Endothelial cell of umbilical vein (primary cell): Measurements from ENCODE around the gene MRPL27.

Source experiments
- EZH2 ChIP-seq: IDR thresholded peaks from 2 replicates; pipeline ENCODE4 v1.6.1; 2012; ENCODE audit warnings: borderline replicate concordance, low read depth, mild to moderate bottlenecking, moderate library complexity, low read length, inconsistent platforms; ENCODE audit not compliant: severe bottlenecking
- FOS ChIP-seq: IDR thresholded peaks from 2 replicates; pipeline ENCODE4 v1.6.1; 2011; ENCODE audit warnings: mild to moderate bottlenecking, low read length, moderate library complexity, borderline replicate concordance; ENCODE audit not compliant: insufficient read depth
- GATA2 ChIP-seq: IDR thresholded peaks from 2 replicates; pipeline ENCODE4 v1.7.0; 2011; ENCODE audit warnings: low read depth, mild to moderate bottlenecking, moderate library complexity, mixed read lengths, low read length; ENCODE audit not compliant: insufficient read length, insufficient read depth
- JUN ChIP-seq: IDR thresholded peaks from 2 replicates; pipeline ENCODE4 v1.6.1; 2011; ENCODE audit warnings: borderline replicate concordance, low read depth; ENCODE audit not compliant: insufficient read length, insufficient read depth
- MAX ChIP-seq: IDR thresholded peaks from 2 replicates; pipeline ENCODE4 v1.6.1; 2011; ENCODE audit not compliant: insufficient read depth, insufficient read length
- MYC ChIP-seq: IDR thresholded peaks from one replicate; pipeline ENCODE4 v1.6.1; 2011; ENCODE audit warnings: mild to moderate bottlenecking, low read depth, low read length
- POLR2A ChIP-seq: IDR thresholded peaks from 2 replicates; pipeline ENCODE4 v1.6.1; 2012; ENCODE audit warnings: low read depth, mild to moderate bottlenecking, control low read depth, low read length
- POLR2AphosphoS5 ChIP-seq: IDR thresholded peaks from 2 replicates; pipeline ENCODE4 v1.6.1; 2012; ENCODE audit warnings: low read depth, mild to moderate bottlenecking, control low read depth, low read length, moderate library complexity; ENCODE audit not compliant: insufficient read depth
- TF ChIP-seq, protein P1 (sequence below), 2 donors: IDR thresholded peaks; 1 replicate in 1 of 2; 2 replicates in 1 of 2; pipeline ENCODE4 v1.5.1; 2011; ENCODE audit warnings: low read length in 2 of 2, mild to moderate bottlenecking in 2 of 2, moderate library complexity in 2 of 2, control low read depth in 1 of 2, inconsistent platforms in 1 of 2, low read depth in 1 of 2; ENCODE audit not compliant: insufficient read depth in 1 of 2; ENCODE audit errors: extremely low read depth in 1 of 2

DNA sequence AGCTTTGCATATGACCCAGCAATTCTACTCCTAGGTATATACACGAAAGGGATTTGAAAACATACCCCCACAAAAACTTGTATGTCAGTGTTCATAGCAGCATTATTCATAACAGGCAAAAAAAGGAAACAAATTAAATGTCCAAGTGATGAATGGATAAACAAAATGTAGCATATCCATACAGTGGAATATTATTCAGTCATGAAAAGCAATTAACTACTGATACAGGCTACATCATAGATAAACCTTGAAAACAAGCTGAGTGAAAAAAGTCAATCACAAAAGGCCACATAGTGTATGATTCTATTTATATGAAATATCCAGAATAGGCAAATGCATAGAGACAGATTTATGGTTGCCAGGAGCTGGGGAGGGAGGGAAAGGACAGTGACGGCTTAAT lies 721 bp upstream of the MRPL27 start:
- TF ChIP-seq, protein P1, sequence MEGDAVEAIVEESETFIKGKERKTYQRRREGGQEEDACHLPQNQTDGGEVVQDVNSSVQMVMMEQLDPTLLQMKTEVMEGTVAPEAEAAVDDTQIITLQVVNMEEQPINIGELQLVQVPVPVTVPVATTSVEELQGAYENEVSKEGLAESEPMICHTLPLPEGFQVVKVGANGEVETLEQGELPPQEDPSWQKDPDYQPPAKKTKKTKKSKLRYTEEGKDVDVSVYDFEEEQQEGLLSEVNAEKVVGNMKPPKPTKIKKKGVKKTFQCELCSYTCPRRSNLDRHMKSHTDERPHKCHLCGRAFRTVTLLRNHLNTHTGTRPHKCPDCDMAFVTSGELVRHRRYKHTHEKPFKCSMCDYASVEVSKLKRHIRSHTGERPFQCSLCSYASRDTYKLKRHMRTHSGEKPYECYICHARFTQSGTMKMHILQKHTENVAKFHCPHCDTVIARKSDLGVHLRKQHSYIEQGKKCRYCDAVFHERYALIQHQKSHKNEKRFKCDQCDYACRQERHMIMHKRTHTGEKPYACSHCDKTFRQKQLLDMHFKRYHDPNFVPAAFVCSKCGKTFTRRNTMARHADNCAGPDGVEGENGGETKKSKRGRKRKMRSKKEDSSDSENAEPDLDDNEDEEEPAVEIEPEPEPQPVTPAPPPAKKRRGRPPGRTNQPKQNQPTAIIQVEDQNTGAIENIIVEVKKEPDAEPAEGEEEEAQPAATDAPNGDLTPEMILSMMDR (IDR thresholded peaks at IDR 0.05; ENCODE audit: extremely low read depth in 1 of 2, insufficient read depth in 1 of 2, low read depth in 1 of 2, low read length in 2 of 2) = no peak
- TF ChIP-seq POLR2A (no peak), JUN (no peak), POLR2AphosphoS5 (no peak), GATA2 (no peak), EZH2 (no peak), MAX (no peak), FOS (no peak), MYC (no peak)
